Hepatocyte (in vitro differentiated cells): ENCODE measurements around the gene C3orf22.
"Not testable (repeated sequence)": the region's sequence is repeated elsewhere in the genome, so short reads cannot be mapped to it uniquely, and the experiment has no call there.

Source experiments
- EZH2 ChIP-seq: fragments of 200-600 bp; sonication (generic); IDR thresholded peaks from 2 replicates; pipeline ENCODE4 v1.6.1; 2016; ENCODE audit warnings: antibody characterized with exemption, mild to moderate bottlenecking, borderline replicate concordance
- EZH2phosphoT487 ChIP-seq: fragments of 200-600 bp; sonication (generic); IDR thresholded peaks from one replicate; pipeline ENCODE4 v1.6.1; 2018; ENCODE audit warnings: antibody characterized with exemption, mild to moderate bottlenecking, low read depth, moderate library complexity; ENCODE audit not compliant: unreplicated experiment, severe bottlenecking
- TF ChIP-seq, protein P1 (sequence below): fragments of 200-600 bp; sonication (generic); IDR thresholded peaks from 2 replicates; pipeline ENCODE4 v1.5.1; 2016; ENCODE audit warnings: antibody characterized with exemption, mild to moderate bottlenecking; ENCODE audit not compliant: poor library complexity

DNA sequence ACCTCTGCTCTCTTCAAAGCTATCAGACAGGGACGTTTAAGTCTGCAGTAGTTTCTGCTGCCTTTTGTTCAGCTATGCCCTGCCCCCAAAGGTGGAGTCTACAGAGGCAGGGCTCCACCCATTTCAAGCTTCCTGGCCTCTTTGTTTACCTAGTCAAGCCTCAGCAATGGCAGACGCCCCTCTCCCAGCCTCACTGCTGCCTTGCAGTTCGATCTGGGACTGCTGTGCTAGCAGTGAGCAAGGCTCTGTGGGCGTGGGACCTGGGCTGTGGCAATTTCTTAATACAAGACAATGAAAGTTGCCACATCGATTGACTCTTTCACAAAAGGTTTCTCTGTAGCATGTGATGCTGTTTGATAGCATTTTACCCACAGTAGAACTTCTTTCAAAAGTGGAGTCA is 32.8 kb upstream of the C3orf22 start:
- TF ChIP-seq, protein P1, sequence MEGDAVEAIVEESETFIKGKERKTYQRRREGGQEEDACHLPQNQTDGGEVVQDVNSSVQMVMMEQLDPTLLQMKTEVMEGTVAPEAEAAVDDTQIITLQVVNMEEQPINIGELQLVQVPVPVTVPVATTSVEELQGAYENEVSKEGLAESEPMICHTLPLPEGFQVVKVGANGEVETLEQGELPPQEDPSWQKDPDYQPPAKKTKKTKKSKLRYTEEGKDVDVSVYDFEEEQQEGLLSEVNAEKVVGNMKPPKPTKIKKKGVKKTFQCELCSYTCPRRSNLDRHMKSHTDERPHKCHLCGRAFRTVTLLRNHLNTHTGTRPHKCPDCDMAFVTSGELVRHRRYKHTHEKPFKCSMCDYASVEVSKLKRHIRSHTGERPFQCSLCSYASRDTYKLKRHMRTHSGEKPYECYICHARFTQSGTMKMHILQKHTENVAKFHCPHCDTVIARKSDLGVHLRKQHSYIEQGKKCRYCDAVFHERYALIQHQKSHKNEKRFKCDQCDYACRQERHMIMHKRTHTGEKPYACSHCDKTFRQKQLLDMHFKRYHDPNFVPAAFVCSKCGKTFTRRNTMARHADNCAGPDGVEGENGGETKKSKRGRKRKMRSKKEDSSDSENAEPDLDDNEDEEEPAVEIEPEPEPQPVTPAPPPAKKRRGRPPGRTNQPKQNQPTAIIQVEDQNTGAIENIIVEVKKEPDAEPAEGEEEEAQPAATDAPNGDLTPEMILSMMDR: not testable (repeated sequence)
- TF ChIP-seq EZH2phosphoT487, EZH2: not testable (repeated sequence)
